ENCODE measurements around the gene SYT9. TPM values are rescaled to one million over a fixed set of nuclear protein-coding genes. Genes with fewer than 3 reads are reported as not detected.

Gene SYT9
- total and polyA plus RNA-seq, 9 of the 15 experiments (the other 6 are each of a cell fraction or from before 2014, with no cell fraction given) = 0.01 TPM; not detected in 8

DNA sequence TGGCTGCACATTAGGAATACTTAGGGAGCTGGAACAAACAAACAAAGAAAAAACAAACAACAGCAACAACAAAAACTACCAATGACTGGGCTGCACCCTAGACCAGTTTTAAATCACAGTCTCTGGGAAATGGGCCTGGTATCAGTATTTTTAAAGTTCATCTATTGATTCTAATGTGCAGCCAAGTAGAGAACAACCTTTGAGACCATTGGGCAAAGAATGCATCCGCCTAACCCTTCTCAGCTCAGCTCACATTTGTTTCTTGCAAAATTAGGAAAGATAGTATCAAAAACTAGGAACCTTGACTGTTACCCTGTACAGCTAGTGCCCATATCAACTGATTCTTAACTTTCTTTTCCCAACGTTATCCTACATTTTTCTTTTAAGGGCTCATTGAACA lies 5.2 kb downstream of the SYT9 start:
- no peaks in the 10 kb centered on the region for H3K9me1 ChIP-seq (ENCODE audit: control insufficient read depth, insufficient read depth, low read length)
- no peak overlapping the region for H3K4me3 ChIP-seq
- H3K27ac ChIP-seq (ENCODE audit: extremely low read depth, low read depth, low read length) = no peak overlapping the region
- H3K79me2 ChIP-seq (ENCODE audit: control insufficient read depth, insufficient read depth, low read length) = no peaks in the 10 kb centered on the region
- FAIRE-seq (no peak), DNase-seq (ENCODE audit: extremely low read depth in 1 of 4, low spot score in 3 of 4) (no peak), ATAC-seq (no peak)
- no peak overlapping the region for H2AFZ ChIP-seq (ENCODE audit: low read depth, low read length)
- no peaks in the 10 kb centered on the region for H4K20me1 ChIP-seq (replicated peaks; ENCODE audit: control insufficient read depth, insufficient read depth, low read length)
- WGBS (ENCODE audit: insufficient coverage, low coverage, missing lambda C conversion rate) = 4% methylated on average over 2 of the region's 2 CpGs
- POLR2A ChIA-PET = no interaction called here
- H3K4me1 ChIP-seq (replicated peaks in 1 of 2; ENCODE audit: control insufficient read depth in 2 of 2, insufficient read depth in 2 of 2, low read length in 2 of 2) = peaks cover 0 to 10% of the 10 kb centered on the region in 2 experiments; a peak in 1 of 5 replicates
- no peaks in the 10 kb centered on the region for H3K9me3 ChIP-seq (replicated peaks; ENCODE audit: control insufficient read depth, insufficient read depth, low read depth, low read length)
- no peaks in the 10 kb centered on the region for H3K36me3 ChIP-seq (ENCODE audit: control insufficient read depth, insufficient read depth, low read length)
- intact Hi-C loops (cut with micrococcal nuclease) (no loop called here), in situ Hi-C loops (cut with MboI) (no loop called here)
- no peak overlapping the region for H3K4me2 ChIP-seq (ENCODE audit: insufficient read depth, low read length)
- TF ChIP-seq BRD4 (IDR thresholded peaks at IDR 0.05) (no peak), HDAC1 (IDR thresholded peaks at IDR 0.05) (no peak), HDAC2 (IDR thresholded peaks at IDR 0.05) (no peak), MCM7 (IDR thresholded peaks at IDR 0.05) (no peak), ZNF444 (CRISPR knock-in tag; IDR thresholded peaks at IDR 0.05) (no peak), NBN (IDR thresholded peaks at IDR 0.05; ENCODE audit: low read depth) (no peak), TBP (optimal IDR thresholded peaks at IDR 0.05; ENCODE audit: low read depth, low read length) (no peak)
- TF ChIP-seq, protein P1, sequence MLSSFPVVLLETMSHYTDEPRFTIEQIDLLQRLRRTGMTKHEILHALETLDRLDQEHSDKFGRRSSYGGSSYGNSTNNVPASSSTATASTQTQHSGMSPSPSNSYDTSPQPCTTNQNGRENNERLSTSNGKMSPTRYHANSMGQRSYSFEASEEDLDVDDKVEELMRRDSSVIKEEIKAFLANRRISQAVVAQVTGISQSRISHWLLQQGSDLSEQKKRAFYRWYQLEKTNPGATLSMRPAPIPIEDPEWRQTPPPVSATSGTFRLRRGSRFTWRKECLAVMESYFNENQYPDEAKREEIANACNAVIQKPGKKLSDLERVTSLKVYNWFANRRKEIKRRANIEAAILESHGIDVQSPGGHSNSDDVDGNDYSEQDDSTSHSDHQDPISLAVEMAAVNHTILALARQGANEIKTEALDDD (IDR thresholded peaks at IDR 0.05) = no peak
- H3K9ac ChIP-seq (ENCODE audit: insufficient read depth in 1 of 2, low read depth in 2 of 2, low read length in 2 of 2) = no peak overlapping the region
- BruUV-seq (replicated peaks) = no TSS peak
- CTCF ChIA-PET (ENCODE audit: low intra/inter-chr PET ratio) = no interaction called here
- peaks cover 11 to 15% of the 10 kb centered on the region in 2 experiments; a peak in 4 of 5 replicates for H3K27me3 ChIP-seq (ENCODE audit: control insufficient read depth in 2 of 2, insufficient read depth in 2 of 2, low read length in 2 of 2)
